Activated CD8-positive, alpha-beta memory T cell treated with anti-CD3 and anti-CD28 coated beads, Interleukin-2, amount 10 ng/mL, durations not matched to agents 7 days and 5 days (primary cell): ENCODE data around the gene NTMT1. TPM values are rescaled to one million over a fixed set of nuclear protein-coding genes. Genes with fewer than 3 reads are reported as not detected.
A peak's percentile ranks its signal among the peaks of the same experiment; 100 is the strongest.

Experiments used
- ATAC-seq: fragments of 150-1000 bp; cut with Tn5 transposase; one replicate; pipeline ENCODE4 v1.10.0; 2021; ENCODE audit warnings: moderate library complexity
- CTCF ChIA-PET: fragments of 350-600 bp; sonication (Branson Sonifier 250); formaldehyde crosslinking; loops from one replicate; lab custom pipeline; 2021; ENCODE audit warnings: antibody characterized with exemption; lab: Charles Lee
- DNase-seq: peaks from one replicate; pipeline ENCODE4 v3.0.0-alpha.2; 2020
- H3K27ac Mint-ChIP-seq: one replicate; pipeline ENCODE4 v1.8.0; 2021; ENCODE audit warnings: mild to moderate bottlenecking, mixed read lengths
- H3K27me3 Mint-ChIP-seq: one replicate; pipeline ENCODE4 v1.8.0; 2021; ENCODE audit warnings: mixed read lengths
- H3K36me3 Mint-ChIP-seq: one replicate; pipeline ENCODE4 v1.8.0; 2021; ENCODE audit warnings: mild to moderate bottlenecking, mixed read lengths
- H3K4me1 Mint-ChIP-seq: one replicate; pipeline ENCODE4 v1.8.0; 2021; ENCODE audit warnings: mixed read lengths
- H3K4me3 Mint-ChIP-seq: one replicate; pipeline ENCODE4 v1.8.0; 2021; ENCODE audit warnings: mild to moderate bottlenecking, moderate library complexity, mixed read lengths
- H3K9me3 Mint-ChIP-seq: one replicate; pipeline ENCODE4 v1.8.0; 2022; ENCODE audit warnings: low read depth, mixed read lengths
- total RNA-seq, 2 experiments: library from RNA; stranded (reverse); gene quantifications; one replicate each; pipeline ENCODE4 v1.2.3, GENCODE V29; 2021

Gene NTMT1
- total RNA-seq, 2 experiments from 2014 or later = 37.2 to 46.2 TPM

GRCh38 chr9:129637102-129637501, 11.1 kb downstream of the NTMT1 start:
- Mint-ChIP-seq H3K4me3 (no peak overlapping the region), H3K9me3 (no peaks in the 10 kb centered on the region), H3K36me3 (peaks cover 19% of the 10 kb centered on the region), H3K27me3 (no peaks in the 10 kb centered on the region), H3K4me1 (peaks cover 18% of the 10 kb centered on the region), H3K27ac (no peak overlapping the region)
- CTCF ChIA-PET = interaction anchor here (1.7 kb wide), 1 partner anchor 13 kb away, joined by 5 read pairs; no protein-coding TSS in a partner anchor
- ATAC-seq (no peak), DNase-seq (no peak)

DNA sequence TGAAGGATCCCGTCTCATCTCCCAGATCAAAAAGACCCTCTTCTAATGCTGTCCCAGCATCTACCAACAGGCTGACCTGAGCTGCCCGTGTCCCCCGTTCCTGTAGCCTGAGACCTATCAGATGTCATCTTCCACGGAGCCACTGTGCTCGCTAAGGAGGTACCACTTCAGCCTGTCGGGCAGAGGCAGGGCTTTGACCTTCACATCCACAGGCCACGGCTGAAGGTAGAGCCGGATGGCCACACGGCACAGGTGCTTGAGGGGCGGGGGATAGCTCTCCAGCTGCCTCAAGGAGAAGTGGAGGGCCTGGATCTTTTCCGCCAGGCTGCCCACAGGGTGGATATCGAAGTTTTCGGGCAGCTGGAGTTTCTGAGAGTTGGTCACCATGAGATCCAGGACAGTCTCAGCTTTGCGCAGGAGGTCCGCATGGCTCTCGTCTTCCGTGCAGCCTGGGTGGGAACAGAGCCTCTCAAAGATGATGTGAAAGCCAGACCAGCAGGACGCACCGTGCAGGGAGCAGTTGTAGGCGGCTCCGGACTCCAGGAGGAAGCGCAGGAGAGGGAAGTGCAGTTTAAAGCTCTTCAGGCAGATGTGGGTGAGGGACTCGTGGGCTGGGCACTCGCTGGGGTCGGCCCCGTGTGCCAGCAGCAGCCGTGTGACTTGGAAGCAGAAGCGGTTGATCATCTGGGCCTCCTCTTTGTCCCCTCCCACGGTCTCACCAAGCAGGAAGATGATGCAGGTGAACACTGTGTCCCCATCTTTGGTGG, 11.9 kb downstream of the NTMT1 start:
- no peak for DNase-seq
- no peak for ATAC-seq
- Mint-ChIP-seq H3K4me3 (no peak overlapping the region), H3K9me3 (no peaks in the 10 kb centered on the region), H3K4me1 (peaks cover 21% of the 10 kb centered on the region), H3K27me3 (no peaks in the 10 kb centered on the region), H3K27ac (no peak overlapping the region), H3K36me3 (peaks cover 19% of the 10 kb centered on the region)
- CTCF ChIA-PET = interaction anchor here (1.7 kb wide), 1 partner anchor 14 kb away, joined by 5 read pairs; no protein-coding TSS in a partner anchor

- Mint-ChIP-seq H3K4me3 (no peak overlapping the region), H3K4me1 (peaks cover 21% of the 10 kb centered on the region), H3K27ac (no peak overlapping the region), H3K36me3 (peaks cover 17% of the 10 kb centered on the region), H3K9me3 (no peaks in the 10 kb centered on the region), H3K27me3 (no peaks in the 10 kb centered on the region)
- CTCF ChIA-PET = interaction anchor here (0.6 to 5.3 kb wide), 6 partner anchors 13 to 1174 kb away, joined by 3 to 48 read pairs (median 4); partner anchors contain the start of gene NTMT1
- ATAC-seq = no peak
- DNase-seq = no peak
Measured at GRCh38 chr9:129639034-129639630, 13.2 kb downstream of the NTMT1 start.

- Mint-ChIP-seq H3K4me3 (no peak overlapping the region), H3K4me1 (peaks cover 21% of the 10 kb centered on the region), H3K36me3 (peaks cover 16% of the 10 kb centered on the region), H3K9me3 (no peaks in the 10 kb centered on the region), H3K27me3 (no peaks in the 10 kb centered on the region), H3K27ac (no peak overlapping the region)
- DNase-seq = no peak
- no peak for ATAC-seq
- CTCF ChIA-PET = interaction anchor here (0.6 to 5.3 kb wide), 6 partner anchors 14 to 1174 kb away, joined by 3 to 48 read pairs (median 4); partner anchors contain the start of gene NTMT1
Measured at GRCh38 chr9:129639756-129640085, 13.8 kb downstream of the NTMT1 start.

DNA sequence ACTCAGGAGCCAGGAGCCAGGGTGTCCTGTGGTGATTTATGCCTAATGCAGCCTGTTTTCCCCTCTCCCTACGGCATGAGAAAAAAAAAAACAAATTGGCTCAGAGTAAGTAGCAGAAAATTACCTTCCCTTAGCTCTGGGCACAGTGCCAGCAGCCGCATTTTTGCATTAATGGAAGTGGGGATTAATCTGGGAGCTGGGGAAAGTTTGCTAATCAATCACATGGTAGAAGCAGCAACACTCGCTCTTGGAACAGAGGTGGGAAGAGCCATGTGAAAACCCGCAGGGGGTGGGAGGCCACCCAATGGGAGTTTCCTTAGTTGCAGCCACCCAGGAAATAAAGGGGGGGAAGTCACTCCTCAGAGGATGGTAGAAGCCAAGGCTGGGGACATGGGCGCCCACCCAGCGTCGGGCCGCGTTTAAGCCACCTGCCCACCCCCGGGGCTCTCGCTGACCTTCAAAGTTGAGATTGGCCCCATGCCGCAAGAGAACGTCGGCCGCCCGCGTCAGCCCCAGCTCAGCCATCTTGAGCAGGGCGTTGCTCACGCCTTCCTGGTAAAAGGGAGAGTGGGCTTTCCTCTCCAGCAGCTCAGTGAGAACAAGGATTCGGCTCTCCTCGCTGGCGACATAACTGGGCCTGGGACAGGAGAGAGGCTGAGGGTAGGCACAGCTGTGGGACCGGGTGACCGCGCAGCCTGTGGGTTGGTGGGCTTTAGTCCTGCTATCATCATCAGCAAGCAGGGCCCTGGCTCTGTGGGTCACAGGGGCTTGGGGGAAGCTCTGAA, 14.3 kb downstream of the NTMT1 start:
- Mint-ChIP-seq H3K9me3 (no peaks in the 10 kb centered on the region), H3K36me3 (peaks cover 11% of the 10 kb centered on the region), H3K4me1 (peaks cover 21% of the 10 kb centered on the region), H3K27me3 (no peaks in the 10 kb centered on the region), H3K4me3 (peak overlapping the region; percentile 83), H3K27ac (peak overlapping the region; percentile 3)
- ATAC-seq (no peak), DNase-seq (no peak)
- CTCF ChIA-PET = interaction anchor here (1.0 to 5.3 kb wide), 8 partner anchors 11 to 508 kb away, joined by 3 to 48 read pairs (median 5); partner anchors contain the start of gene NTMT1

DNA sequence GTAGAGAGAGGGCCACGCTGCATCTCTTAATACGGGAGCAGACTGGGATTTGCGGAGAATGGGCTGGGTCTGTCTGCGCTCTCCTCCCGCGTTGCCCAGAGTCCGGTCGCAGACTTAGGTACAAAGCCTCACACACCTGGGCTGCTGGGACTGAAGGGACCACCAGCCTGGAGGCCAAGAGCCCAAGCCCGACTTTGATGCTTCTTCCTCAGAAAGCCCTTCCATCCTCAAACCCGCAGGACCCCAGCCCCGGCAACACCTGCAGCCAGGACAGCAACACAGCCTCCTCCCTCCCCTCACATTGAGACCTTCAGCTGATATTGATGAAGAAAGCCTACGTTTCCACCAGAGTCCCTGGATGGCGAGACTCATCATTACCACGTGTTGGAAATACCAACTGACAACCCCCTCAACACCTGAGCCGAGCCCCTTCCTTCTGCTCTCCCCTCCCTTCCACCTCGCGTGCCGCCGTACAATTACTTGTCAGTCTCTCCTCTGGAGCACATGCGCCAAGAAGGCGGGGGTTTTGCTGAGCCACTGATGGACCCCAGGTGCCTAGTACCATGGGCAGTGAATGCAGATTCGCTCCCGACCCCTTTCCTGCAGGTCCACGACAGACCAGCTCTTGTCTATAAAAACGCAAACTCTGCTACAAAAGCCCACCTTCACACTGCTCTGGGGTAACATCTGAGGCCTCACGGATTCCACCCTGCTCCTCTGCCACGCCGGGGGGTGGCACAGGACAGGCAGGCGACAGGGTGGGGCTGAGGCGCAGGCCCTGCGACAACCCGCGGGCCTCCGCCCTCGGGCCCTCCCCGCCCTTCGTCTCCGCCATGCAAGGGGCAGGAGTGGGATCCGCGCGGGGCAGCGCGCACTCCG, 15.1 kb downstream of the NTMT1 start:
- DNase-seq (peak; percentile 50), ATAC-seq (peak; percentile 47)
- CTCF ChIA-PET = interaction anchor here (1.0 to 5.3 kb wide), 6 partner anchors 11 to 467 kb away, joined by 3 to 48 read pairs (median 6); partner anchors contain the start of gene NTMT1
- Mint-ChIP-seq H3K4me1 (peaks cover 21% of the 10 kb centered on the region), H3K9me3 (no peaks in the 10 kb centered on the region), H3K4me3 (peak overlapping the region; percentile 83), H3K36me3 (peaks cover 10% of the 10 kb centered on the region), H3K27me3 (no peaks in the 10 kb centered on the region), H3K27ac (peak overlapping the region; percentile 80)

DNA sequence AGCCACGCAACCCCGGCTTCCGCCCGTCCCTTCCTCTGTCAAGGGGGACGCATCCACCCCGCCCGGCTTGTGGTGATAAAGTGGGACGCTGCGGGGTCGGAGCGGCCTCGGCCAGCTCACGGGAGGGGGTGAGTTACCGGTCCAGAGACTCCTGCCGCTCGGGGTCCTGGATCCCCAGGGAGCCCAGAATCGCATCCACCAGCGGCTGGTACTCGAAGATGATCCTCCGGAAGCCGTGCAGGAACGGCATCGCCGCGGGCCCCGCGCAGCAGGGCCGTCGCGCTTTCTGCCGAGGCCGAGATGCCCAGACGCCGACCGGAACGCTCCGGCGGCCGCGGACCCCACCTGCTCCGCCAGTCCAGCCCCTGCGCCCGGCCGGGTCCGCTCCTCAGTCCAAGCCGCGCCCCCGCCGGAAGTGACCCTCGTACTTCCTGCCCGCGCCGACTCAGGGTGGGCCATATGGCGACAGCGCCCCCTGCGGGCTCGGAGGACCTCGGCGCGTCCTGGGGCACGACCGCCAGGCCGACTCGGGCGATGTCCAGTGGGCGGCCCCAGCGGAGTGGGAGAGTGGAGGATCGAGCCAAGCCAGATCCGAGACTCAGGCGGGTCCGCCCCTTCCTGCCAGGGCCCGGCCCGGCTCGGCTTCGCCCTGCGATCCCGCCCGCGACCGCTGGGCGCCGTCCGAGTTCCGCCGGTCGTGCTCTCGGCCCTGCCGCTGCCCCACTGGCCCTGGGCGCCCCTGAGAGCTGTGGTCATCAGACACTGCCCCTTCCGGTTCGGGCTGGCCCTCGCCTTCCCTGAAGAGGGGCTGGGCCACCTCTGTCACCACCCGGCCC, 16.0 kb downstream of the NTMT1 start, which contains the start of gene ASB6:
Gene ASB6, minus strand, starts transcription at position 402 of the 836 bp plus-strand sequence. Its CDS starts 152 bp downstream, at position 250.
- Mint-ChIP-seq H3K4me1 (peaks cover 21% of the 10 kb centered on the region), H3K27me3 (no peaks in the 10 kb centered on the region), H3K27ac (peak within 1 kb of the TSS; percentile 83), H3K4me3 (peak within 1 kb of the TSS; percentile 83), H3K36me3 (peaks cover 10% of the 10 kb centered on the region), H3K9me3 (no peaks in the 10 kb centered on the region)
- peak; percentile 95 for DNase-seq
- CTCF ChIA-PET = interaction anchor here (0.7 to 5.3 kb wide), 15 partner anchors 9 to 510 kb away, joined by 3 to 48 read pairs (median 4); partner anchors contain the start of gene NTMT1
- peak; percentile 94 for ATAC-seq

DNA sequence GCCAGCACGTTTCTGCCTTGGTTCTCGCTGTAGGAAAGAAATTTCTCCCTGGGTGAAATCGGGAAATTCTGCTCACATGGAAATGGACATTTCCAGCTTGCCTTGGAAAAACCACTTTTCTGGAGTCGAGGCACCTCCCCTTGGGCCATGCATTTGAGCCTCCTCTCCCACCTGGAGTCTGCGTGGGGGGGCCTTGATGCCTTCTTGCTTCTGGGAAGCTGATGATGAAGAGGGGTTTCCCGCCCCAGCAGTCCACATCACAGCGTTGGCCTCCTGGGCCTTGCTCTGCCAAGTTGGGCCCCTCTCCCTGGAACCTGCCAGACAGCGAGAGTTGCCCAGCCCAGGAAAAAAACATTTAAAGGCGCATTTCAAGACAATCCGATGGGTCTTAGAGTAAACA, 17.7 kb downstream of the NTMT1 start:
- Mint-ChIP-seq H3K9me3 (no peaks in the 10 kb centered on the region), H3K4me1 (peaks cover 19% of the 10 kb centered on the region), H3K27ac (no peak overlapping the region), H3K27me3 (no peaks in the 10 kb centered on the region), H3K36me3 (no peaks in the 10 kb centered on the region), H3K4me3 (no peak overlapping the region)
- DNase-seq (no peak), ATAC-seq (no peak)
- CTCF ChIA-PET = interaction anchor here (0.8 to 5.3 kb wide), 9 partner anchors 18 to 512 kb away, joined by 3 to 48 read pairs (median 3); partner anchors contain the start of gene NTMT1

- ATAC-seq = no peak
- DNase-seq = no peak
- H3K4me3 Mint-ChIP-seq = no peak overlapping the region
- H3K9me3 Mint-ChIP-seq = no peaks in the 10 kb centered on the region
- H3K27ac Mint-ChIP-seq = no peak overlapping the region
- H3K27me3 Mint-ChIP-seq = no peaks in the 10 kb centered on the region
- peaks cover 19% of the 10 kb centered on the region for H3K4me1 Mint-ChIP-seq
- CTCF ChIA-PET = interaction anchor here (2.1 to 3.4 kb wide), 2 partner anchors 82 to 94 kb away, joined by 12 to 13 read pairs; no protein-coding TSS in a partner anchor
- no peaks in the 10 kb centered on the region for H3K36me3 Mint-ChIP-seq
Measured at GRCh38 chr9:129644365-129644764, 18.4 kb downstream of the NTMT1 start.

DNA sequence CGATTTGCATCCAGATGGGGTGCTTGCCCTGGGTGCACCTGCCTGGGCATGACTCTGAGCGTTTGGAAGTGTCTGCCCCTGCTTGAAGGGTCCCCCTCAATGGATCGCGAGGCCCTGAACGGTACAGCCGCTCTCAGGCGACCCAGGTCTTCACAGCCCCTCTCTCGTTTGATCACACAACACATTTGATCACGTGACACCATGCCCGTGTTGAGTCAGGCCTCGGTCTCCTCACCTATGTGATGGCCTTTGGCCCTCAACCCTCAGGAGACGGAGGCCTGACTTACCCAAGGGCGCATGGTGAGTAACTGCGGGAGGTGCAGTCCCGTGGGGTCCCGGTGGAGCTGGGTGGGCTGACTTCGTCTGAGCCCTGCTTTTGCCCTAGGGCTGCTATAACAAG, 18.9 kb downstream of the NTMT1 start:
- Mint-ChIP-seq H3K9me3 (no peaks in the 10 kb centered on the region), H3K27ac (no peak overlapping the region), H3K4me3 (no peak overlapping the region), H3K4me1 (peaks cover 18% of the 10 kb centered on the region), H3K27me3 (no peaks in the 10 kb centered on the region), H3K36me3 (no peaks in the 10 kb centered on the region)
- ATAC-seq = no peak
- CTCF ChIA-PET = interaction anchor here (3.4 kb wide), 1 partner anchor 93 kb away, joined by 12 read pairs; no protein-coding TSS in a partner anchor
- DNase-seq = no peak

DNA sequence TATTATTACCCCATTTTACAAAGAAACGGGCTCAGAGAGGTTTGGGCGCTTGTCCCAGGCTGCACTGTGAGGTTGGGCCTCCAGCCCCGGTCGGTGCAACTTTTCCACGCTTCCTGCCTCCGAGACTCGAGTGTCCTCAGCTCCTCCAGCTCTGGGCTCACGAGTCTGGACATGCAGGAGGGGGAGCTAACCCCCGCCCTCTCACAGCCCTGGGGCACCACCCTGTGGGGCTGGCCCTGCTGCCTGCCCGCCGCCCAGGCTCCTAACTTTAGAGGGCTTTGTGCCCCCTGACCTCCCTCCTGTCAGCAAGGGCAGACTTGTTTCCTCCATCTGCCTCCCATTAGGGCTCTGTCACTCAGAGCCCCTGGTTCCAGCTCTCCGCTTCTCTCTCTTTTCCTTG, 20.3 kb downstream of the NTMT1 start:
- no peaks in the 10 kb centered on the region for H3K36me3 Mint-ChIP-seq
- no peak overlapping the region for H3K4me3 Mint-ChIP-seq
- CTCF ChIA-PET = interaction anchor here (0.9 to 1.0 kb wide), 2 partner anchors 16 to 91 kb away, joined by 3 read pairs; no protein-coding TSS in a partner anchor
- DNase-seq = no peak
- H3K9me3 Mint-ChIP-seq = no peaks in the 10 kb centered on the region
- no peak for ATAC-seq
- H3K27ac Mint-ChIP-seq = no peak overlapping the region
- peaks cover 7% of the 10 kb centered on the region for H3K4me1 Mint-ChIP-seq
- no peaks in the 10 kb centered on the region for H3K27me3 Mint-ChIP-seq
